GM06990 (cell line): Measurements from ENCODE around the gene EYS.
"Not testable (repeated sequence)": the region's sequence is repeated elsewhere in the genome, so short reads cannot be mapped to it uniquely, and the experiment has no call there.

ENCODE experiments used
- DNase-seq: peaks from one replicate; pipeline ENCODE4 v3.0.0-alpha.2; 2011; ENCODE audit not compliant: insufficient read length; ENCODE audit errors: extremely low read depth
- H3K27me3 ChIP-seq: replicated peaks from 2 replicates; pipeline ENCODE4 v1.6.0; 2011; ENCODE audit warnings: low read length; ENCODE audit not compliant: control insufficient read depth, insufficient read depth
- H3K36me3 ChIP-seq: 2 replicates; pipeline ENCODE4 v1.5.1; 2011; ENCODE audit warnings: low read length; ENCODE audit not compliant: control insufficient read depth, insufficient read depth
- H3K4me3 ChIP-seq: replicated peaks from 2 replicates; pipeline ENCODE4 v1.5.1; 2011; ENCODE audit warnings: low read depth, mild to moderate bottlenecking, control low read depth, low read length
- TF ChIP-seq, protein P1 (sequence below): IDR thresholded peaks from 2 replicates; pipeline ENCODE4 v1.5.1; 2011; ENCODE audit warnings: low read length, control low read depth, mild to moderate bottlenecking, inconsistent platforms; ENCODE audit not compliant: insufficient read depth, poor library complexity, severe bottlenecking

The EYS gene

DNA sequence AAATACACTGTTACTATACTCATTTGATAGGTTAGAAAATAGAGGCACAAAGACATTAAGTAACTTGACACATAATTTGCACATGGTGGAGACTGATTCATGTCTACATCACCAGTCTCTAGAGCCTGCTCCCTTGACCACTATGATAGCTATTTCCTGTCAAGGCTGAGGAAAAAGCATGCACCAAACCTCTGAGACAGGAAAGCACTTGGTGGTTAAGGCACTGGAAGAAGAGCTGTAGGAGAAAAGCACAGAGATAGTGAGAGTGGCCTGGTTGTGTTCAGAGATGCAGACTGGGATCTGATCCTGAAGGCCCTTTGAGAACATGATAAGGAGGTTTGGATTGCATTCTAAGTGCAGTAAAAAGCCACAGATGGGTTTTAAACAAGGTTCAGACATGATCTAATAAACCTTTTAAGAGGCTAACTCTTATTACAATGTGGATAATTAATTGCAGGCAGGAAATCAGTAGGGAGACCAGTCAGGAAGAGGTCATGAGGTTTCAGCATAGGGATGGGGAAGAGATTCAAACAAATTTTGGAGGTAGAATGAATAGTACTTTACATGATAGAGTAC, 1902.6 kb downstream of the EYS start:
- DNase-seq = no peak
- TF ChIP-seq, protein P1, sequence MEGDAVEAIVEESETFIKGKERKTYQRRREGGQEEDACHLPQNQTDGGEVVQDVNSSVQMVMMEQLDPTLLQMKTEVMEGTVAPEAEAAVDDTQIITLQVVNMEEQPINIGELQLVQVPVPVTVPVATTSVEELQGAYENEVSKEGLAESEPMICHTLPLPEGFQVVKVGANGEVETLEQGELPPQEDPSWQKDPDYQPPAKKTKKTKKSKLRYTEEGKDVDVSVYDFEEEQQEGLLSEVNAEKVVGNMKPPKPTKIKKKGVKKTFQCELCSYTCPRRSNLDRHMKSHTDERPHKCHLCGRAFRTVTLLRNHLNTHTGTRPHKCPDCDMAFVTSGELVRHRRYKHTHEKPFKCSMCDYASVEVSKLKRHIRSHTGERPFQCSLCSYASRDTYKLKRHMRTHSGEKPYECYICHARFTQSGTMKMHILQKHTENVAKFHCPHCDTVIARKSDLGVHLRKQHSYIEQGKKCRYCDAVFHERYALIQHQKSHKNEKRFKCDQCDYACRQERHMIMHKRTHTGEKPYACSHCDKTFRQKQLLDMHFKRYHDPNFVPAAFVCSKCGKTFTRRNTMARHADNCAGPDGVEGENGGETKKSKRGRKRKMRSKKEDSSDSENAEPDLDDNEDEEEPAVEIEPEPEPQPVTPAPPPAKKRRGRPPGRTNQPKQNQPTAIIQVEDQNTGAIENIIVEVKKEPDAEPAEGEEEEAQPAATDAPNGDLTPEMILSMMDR = no peak
- no peak overlapping the region for H3K4me3 ChIP-seq

DNA sequence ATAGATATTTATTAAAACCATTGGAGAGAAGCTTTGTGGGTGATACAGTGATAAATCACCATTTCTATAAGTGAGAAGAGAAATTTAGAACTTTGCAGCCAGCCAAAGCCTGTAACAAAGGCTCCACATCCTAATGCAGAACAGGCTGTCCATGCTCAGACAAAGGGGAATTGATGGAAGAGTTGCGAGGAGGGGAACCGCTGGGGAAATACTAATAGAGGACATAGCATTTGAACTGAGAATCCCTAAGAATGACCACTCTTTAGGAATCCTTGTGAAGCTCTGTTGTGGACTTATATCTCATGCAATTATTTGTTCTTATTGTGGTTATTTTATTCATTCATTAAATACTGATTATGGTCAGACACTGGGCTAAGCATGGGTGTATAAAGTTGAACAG, 1903.7 kb downstream of the EYS start:
- no peaks in the 10 kb centered on the region for H3K36me3 ChIP-seq
- no peaks in the 10 kb centered on the region for H3K27me3 ChIP-seq
- TF ChIP-seq, protein P1 = no peak
- H3K4me3 ChIP-seq = no peak overlapping the region
- DNase-seq = no peak

More for the DNA sequence above, 1902.6 kb downstream of the EYS start:
- no peaks in the 10 kb centered on the region for H3K27me3 ChIP-seq
- no peaks in the 10 kb centered on the region for H3K36me3 ChIP-seq

DNA sequence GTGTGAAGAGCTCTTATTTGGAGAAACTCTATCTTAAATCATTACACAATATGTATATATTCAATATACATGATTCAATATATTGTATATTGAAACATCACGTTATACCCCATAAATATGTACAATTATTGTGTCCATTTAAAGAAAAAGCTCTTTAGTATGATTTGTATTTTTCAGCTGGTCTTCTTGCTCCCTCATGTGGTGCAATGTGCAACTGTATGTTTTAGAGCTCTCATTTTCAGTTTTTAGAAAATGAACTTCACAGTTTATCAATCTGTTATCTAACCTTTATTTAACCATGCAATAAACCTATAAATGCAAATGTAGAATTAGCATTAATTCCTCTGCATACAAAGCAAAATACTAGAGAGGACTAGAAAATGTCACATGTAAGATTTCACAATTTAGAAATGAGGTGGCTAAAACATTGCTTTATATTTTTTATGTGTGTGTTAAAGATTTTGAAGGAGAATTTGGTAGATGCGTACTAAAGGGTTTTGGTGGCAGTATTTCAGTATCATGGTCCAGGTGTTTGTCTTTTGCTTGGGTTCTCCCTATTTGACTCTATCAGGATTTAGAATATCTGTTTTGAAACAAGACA, 1904.3 kb downstream of the EYS start:
- Histone ChIP-seq H3K27me3 (no peaks in the 10 kb centered on the region), H3K4me3 (no peak overlapping the region), H3K36me3 (no peaks in the 10 kb centered on the region)
- TF ChIP-seq, protein P1 = peak; percentile 52
- no peak for DNase-seq

DNA sequence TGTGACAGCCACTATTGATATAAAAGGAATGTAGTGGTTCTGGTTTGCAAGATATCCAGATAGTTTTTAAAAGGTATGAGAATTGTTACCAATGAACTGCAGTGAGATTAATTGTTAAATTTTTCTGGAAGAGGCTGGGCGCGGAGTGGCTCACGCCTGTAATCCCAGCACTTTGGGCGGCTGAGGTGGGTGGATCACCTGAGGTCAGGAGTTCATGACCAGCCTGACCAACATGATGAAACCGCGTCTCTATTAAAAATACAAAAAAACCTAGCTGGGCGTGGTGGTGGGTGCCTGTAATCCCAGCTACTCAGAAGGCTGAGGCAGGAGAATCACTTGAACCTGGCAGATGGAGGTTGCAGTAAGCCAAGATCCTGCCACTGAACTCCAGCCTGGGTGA, 1906.6 kb downstream of the EYS start:
- DNase-seq, H3K36me3 ChIP-seq, H3K4me3 ChIP-seq, H3K27me3 ChIP-seq: not testable (repeated sequence)

DNA sequence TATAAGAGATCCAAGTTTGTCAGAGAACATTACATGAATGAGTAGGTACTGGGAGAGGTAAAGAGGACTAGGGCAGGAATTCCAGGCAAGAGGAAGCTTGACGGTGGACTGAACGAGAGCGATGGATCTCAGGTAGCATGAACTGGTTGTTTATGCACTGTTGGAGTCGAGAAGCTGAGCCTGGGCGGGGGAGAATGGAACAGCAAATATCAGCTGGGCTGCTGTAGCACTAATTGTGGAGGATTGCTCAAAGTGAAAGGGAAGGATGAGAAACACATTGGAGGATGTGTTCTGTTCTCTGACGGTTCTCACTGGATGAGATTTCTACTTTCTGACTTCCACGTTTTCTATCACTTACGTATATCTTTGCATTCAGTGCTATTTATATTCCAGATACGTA, 1907.2 kb downstream of the EYS start:
- TF ChIP-seq, protein P1 = no peak
- no peak overlapping the region for H3K4me3 ChIP-seq

DNA sequence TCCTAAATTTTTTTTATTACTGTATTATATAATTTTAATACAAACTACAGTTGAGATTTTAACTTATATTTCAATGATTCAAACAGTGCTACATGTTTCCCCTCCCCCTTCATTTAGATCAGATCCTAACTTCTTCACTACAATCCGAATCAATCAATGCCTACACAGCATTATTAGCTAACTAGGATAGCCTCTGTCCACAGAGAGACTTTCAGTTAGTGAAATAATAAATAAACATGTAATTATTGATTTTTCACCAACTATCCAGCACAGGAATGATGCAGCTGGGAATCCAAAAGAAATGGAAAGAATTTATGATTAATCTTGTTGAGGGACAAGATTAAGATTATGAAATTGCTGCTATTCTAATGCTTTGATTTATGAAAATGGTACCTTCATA, 1907.7 kb downstream of the EYS start:
- Histone ChIP-seq H3K4me3 (no peak overlapping the region), H3K36me3 (no peaks in the 10 kb centered on the region), H3K27me3 (no peaks in the 10 kb centered on the region)
- DNase-seq = no peak
- TF ChIP-seq, protein P1 = no peak

More for the DNA sequence above, 1907.2 kb downstream of the EYS start:
- no peaks in the 10 kb centered on the region for H3K27me3 ChIP-seq
- H3K36me3 ChIP-seq = no peaks in the 10 kb centered on the region
- no peak for DNase-seq
